ENCODE data around the gene PLEKHH1.

DNA sequence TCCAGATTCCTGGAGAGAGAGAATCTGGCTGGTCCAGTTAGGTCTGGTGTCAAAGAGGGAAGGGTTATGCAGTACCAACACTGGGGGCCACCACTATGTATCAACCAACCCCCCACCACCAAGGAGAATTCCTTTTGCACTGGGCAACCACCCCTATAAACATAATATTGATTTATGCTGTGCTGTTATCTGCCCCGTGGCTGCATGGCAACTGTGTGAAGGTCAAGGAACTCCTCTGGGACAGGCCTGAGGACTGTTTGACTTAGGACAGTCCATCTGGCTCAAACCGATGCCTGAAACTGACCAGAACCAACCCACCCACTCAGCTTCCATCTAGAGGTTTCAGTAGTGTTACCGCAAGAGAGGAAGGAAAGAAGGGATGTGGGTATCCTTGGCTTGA lies 20.5 kb downstream of the PLEKHH1 start:
- no peak for TF ChIP-seq GATA3 (IDR thresholded peaks at IDR 0.05; ENCODE audit: low read depth, low read length)
- no peak for TF ChIP-seq GATA2 (IDR thresholded peaks at IDR 0.05; ENCODE audit: low read depth, low read length)
